Measurements from ENCODE around the gene DHRS7.

DHRS7 gene

DNA sequence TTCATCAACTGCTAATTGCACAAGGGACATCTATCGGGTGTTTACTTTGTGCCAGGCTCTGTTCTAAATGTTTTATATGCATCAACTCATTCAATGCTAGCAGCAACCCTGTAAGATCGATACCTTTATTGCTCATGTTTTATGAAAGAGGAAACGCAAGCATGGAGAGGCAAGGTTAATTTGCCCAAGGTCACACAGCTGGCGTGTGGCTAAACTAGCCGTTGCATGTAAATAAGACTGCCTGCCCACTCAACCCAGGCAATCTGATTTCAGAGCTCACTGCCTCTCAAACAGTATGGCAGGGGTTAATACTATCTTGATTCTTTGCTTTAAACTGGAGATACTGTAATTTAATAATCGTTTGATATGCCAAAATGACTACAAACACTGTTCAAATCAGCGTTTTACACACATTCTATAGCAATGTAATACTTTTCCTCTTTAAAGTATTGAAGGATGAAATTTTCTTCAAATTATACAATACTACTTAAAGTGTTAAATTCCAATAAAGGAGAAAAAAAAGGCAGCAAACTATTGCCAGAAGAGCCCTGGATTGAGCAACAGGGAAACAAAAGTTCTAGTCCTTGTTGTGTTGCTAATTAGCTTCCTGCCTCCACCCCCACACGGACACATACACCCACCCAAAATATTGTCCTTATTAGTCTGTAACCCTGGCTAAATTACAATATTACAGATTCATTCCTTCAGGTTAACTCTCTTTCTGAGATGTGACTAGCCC is 39.1 kb upstream of the DHRS7 start:
- no peaks in the 10 kb centered on the region for H3K36me3 ChIP-seq (ENCODE audit: control insufficient read depth, low read length)
- peak overlapping the region; percentile 61 for H3K4me3 ChIP-seq (ENCODE audit: low read length)
- no peaks in the 10 kb centered on the region for H4K20me1 ChIP-seq (ENCODE audit: control insufficient read depth, insufficient read depth, low read depth, low read length)
- no peaks in the 10 kb centered on the region for H3K27me3 ChIP-seq (ENCODE audit: control insufficient read depth, low read length)
- peaks cover 6% of the 10 kb centered on the region; the same call in 1 of the 2 replicates for H3K9me3 ChIP-seq (ENCODE audit: control insufficient read depth, insufficient read depth, low read length)
- H3K79me2 ChIP-seq (ENCODE audit: control insufficient read depth, low read length), result no peaks in the 10 kb centered on the region
- H3K9me2 ChIP-seq (replicated peaks; ENCODE audit: control insufficient read depth, low read length), result no peaks in the 10 kb centered on the region
- H3K4me2 ChIP-seq (ENCODE audit: low read length), result peak overlapping the region; percentile 74
- peak overlapping the region; percentile 90 for H3K27ac ChIP-seq (ENCODE audit: low read depth, low read length)
- TF ChIP-seq, protein P1, sequence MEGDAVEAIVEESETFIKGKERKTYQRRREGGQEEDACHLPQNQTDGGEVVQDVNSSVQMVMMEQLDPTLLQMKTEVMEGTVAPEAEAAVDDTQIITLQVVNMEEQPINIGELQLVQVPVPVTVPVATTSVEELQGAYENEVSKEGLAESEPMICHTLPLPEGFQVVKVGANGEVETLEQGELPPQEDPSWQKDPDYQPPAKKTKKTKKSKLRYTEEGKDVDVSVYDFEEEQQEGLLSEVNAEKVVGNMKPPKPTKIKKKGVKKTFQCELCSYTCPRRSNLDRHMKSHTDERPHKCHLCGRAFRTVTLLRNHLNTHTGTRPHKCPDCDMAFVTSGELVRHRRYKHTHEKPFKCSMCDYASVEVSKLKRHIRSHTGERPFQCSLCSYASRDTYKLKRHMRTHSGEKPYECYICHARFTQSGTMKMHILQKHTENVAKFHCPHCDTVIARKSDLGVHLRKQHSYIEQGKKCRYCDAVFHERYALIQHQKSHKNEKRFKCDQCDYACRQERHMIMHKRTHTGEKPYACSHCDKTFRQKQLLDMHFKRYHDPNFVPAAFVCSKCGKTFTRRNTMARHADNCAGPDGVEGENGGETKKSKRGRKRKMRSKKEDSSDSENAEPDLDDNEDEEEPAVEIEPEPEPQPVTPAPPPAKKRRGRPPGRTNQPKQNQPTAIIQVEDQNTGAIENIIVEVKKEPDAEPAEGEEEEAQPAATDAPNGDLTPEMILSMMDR (IDR thresholded peaks at IDR 0.05; ENCODE audit: low read depth, low read length, poor library complexity, severe bottlenecking), result no peak
- no peak for TF ChIP-seq EZH2phosphoT487 (IDR thresholded peaks at IDR 0.05; ENCODE audit: borderline replicate concordance, low read length)
- peaks cover 39% of the 10 kb centered on the region for H3K4me1 ChIP-seq (ENCODE audit: control insufficient read depth, low read length)
- H3F3A ChIP-seq (ENCODE audit: control insufficient read depth, insufficient read depth), result peaks cover 14% of the 10 kb centered on the region

- TF ChIP-seq, protein P1 (IDR thresholded peaks at IDR 0.05; ENCODE audit: low read depth, low read length, poor library complexity, severe bottlenecking), result no peak
- no peak for TF ChIP-seq EZH2phosphoT487 (IDR thresholded peaks at IDR 0.05; ENCODE audit: borderline replicate concordance, low read length)
- Histone ChIP-seq H3K4me2 (ENCODE audit: low read length) (no peak overlapping the region), H3K79me2 (ENCODE audit: control insufficient read depth, low read length) (no peaks in the 10 kb centered on the region), H3K27ac (ENCODE audit: low read depth, low read length) (no peak overlapping the region), H3K4me1 (ENCODE audit: control insufficient read depth, low read length) (peaks cover 46% of the 10 kb centered on the region), H3K27me3 (ENCODE audit: control insufficient read depth, low read length) (no peaks in the 10 kb centered on the region), H3K36me3 (ENCODE audit: control insufficient read depth, low read length) (no peaks in the 10 kb centered on the region), H3F3A (ENCODE audit: control insufficient read depth, insufficient read depth) (peaks cover 10% of the 10 kb centered on the region), H3K9me2 (replicated peaks; ENCODE audit: control insufficient read depth, low read length) (no peaks in the 10 kb centered on the region), H3K4me3 (ENCODE audit: low read length) (no peak overlapping the region), H4K20me1 (ENCODE audit: control insufficient read depth, insufficient read depth, low read depth, low read length) (no peaks in the 10 kb centered on the region), H3K9me3 (ENCODE audit: control insufficient read depth, insufficient read depth, low read length) (peaks cover 11% of the 10 kb centered on the region; the same call in 1 of the 2 replicates)
Measured at GRCh38 chr14:60199321-60199720, 34.1 kb upstream of the DHRS7 start.

- peak overlapping the region; percentile 20 for H3K4me2 ChIP-seq (ENCODE audit: low read length)
Measured at GRCh38 chr14:60197629-60198303, 32.6 kb upstream of the DHRS7 start.

More at GRCh38 chr14:60197629-60198303, 32.6 kb upstream of the DHRS7 start:
- Histone ChIP-seq H4K20me1 (ENCODE audit: control insufficient read depth, insufficient read depth, low read depth, low read length) (no peaks in the 10 kb centered on the region), H3F3A (ENCODE audit: control insufficient read depth, insufficient read depth) (no peaks in the 10 kb centered on the region), H3K36me3 (ENCODE audit: control insufficient read depth, low read length) (no peaks in the 10 kb centered on the region), H3K4me3 (ENCODE audit: low read length) (peak overlapping the region; percentile 17; the same call in 1 of the 2 replicates), H3K9me3 (ENCODE audit: control insufficient read depth, insufficient read depth, low read length) (peaks cover 11% of the 10 kb centered on the region; the same call in 1 of the 2 replicates), H3K9me2 (replicated peaks; ENCODE audit: control insufficient read depth, low read length) (no peaks in the 10 kb centered on the region), H3K79me2 (ENCODE audit: control insufficient read depth, low read length) (no peaks in the 10 kb centered on the region), H3K27ac (ENCODE audit: low read depth, low read length) (no peak overlapping the region), H3K27me3 (ENCODE audit: control insufficient read depth, low read length) (no peaks in the 10 kb centered on the region), H3K4me1 (ENCODE audit: control insufficient read depth, low read length) (peaks cover 30% of the 10 kb centered on the region)
- TF ChIP-seq, protein P1 (IDR thresholded peaks at IDR 0.05; ENCODE audit: low read depth, low read length, poor library complexity, severe bottlenecking), result no peak
- TF ChIP-seq EZH2phosphoT487 (IDR thresholded peaks at IDR 0.05; ENCODE audit: borderline replicate concordance, low read length), result no peak
